ENCODE measurements around the gene PDE6C. TPM values are rescaled to one million over a fixed set of nuclear protein-coding genes. Genes with fewer than 3 reads are reported as not detected.

Gene PDE6C
- total and polyA plus RNA-seq, 2 of the 4 experiments (the other 2 are of a cell fraction) = not detected

DNA sequence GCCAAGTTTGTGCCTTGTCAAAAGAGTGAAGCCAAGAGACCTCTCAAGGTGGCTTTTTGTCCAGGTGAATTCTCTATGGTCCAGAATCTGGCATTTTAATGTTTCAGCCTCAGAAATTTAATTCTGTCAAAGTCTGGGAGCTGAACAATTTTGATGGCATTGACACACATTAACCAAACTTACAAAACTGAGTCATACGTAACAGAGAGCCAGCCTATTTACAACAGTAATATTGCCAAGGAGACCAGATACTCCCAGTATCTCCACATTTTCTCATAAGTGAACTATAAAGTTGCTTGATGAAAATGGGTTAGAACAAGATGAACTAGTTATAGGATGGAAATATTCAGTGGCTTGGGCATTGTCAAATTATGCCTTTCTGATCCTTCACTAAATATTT lies 43.8 kb downstream of the PDE6C start:
- POLR2A ChIA-PET (ENCODE audit: unreplicated experiment) = no interaction called here
- Histone ChIP-seq H4K20me1 (ENCODE audit: insufficient read depth, low read length) (no peaks in the 10 kb centered on the region), H4K5ac (ENCODE audit: low read depth, low read length) (no peak overlapping the region), H3K79me1 (ENCODE audit: low read depth in 1 of 2, low read length in 2 of 2) (no peaks in the 10 kb centered on the region), H2AK9ac (replicated peaks; ENCODE audit: low read depth, low read length, poor library complexity) (no peak overlapping the region), H3K4ac (ENCODE audit: low read depth, low read length) (no peak overlapping the region), H2AK5ac (ENCODE audit: low read depth, low read length) (no peak overlapping the region), H3K36me3 (ENCODE audit: control insufficient read depth, insufficient read depth, low read length) (0 out of 2 replicates have a peak, but pooled peaks cover 3% of the 10 kb centered on the region), H3K27ac (ENCODE audit: insufficient read depth, low read length) (no peak overlapping the region), H3K27me3 (ENCODE audit: control insufficient read depth, insufficient read depth, low read length) (no peaks in the 10 kb centered on the region), H3K9ac (ENCODE audit: low read depth, low read length) (no peak overlapping the region), H3K14ac (replicated peaks; ENCODE audit: low read depth, low read length) (no peak overlapping the region), H2BK120ac (ENCODE audit: low read depth, low read length) (no peak overlapping the region), H3K9me3 (ENCODE audit: control insufficient read depth, insufficient read depth, low read length) (no peaks in the 10 kb centered on the region), H3K18ac (ENCODE audit: low read depth, low read length) (no peak overlapping the region), H3K9me1 (ENCODE audit: insufficient read depth, low read length) (no peaks in the 10 kb centered on the region), H2AFZ (replicated peaks; ENCODE audit: low read length, poor library complexity) (no peak overlapping the region), H3K23ac (ENCODE audit: low read depth, low read length) (no peak overlapping the region), H3K56ac (ENCODE audit: extremely low read depth, insufficient read depth, low read length) (no peak overlapping the region), H2BK15ac (ENCODE audit: low read depth, low read length) (no peak overlapping the region), H4K91ac (ENCODE audit: insufficient read depth, low read depth, low read length) (no peak overlapping the region), H2BK5ac (ENCODE audit: low read depth, low read length, poor library complexity, severe bottlenecking) (no peak overlapping the region), H3K4me1 (ENCODE audit: control insufficient read depth, insufficient read depth, low read length) (no peaks in the 10 kb centered on the region), H3K4me2 (ENCODE audit: low read depth, low read length) (no peak overlapping the region), H2BK20ac (ENCODE audit: low read depth, low read length) (no peak overlapping the region), H3K4me3 (ENCODE audit: insufficient read depth, low read depth, low read length) (no peak overlapping the region), H4K8ac (ENCODE audit: low read depth in 2 of 2, low read length in 2 of 2) (no peak overlapping the region)
- WGBS, 2 experiments (ENCODE audit: extremely low coverage in 2 of 2, insufficient read length in 1 of 2) = no CpG with 5 or more reads among the region's 1 CpG
- no TSS peak for BruUV-seq (replicated peaks)
- intact Hi-C loops (cut with micrococcal nuclease) = no loop called here
- dilution Hi-C loops (cut with HindIII; ENCODE audit: low sequenced_read_pairs, unreplicated experiment) = no loop called here
- in situ Hi-C loops (cut with MboI; ENCODE audit: low sequenced_read_pairs) = no loop called here
- DNase-seq (no peak), ATAC-seq (ENCODE audit: low read depth) (no peak)
- TF ChIP-seq RFX5 (IDR thresholded peaks at IDR 0.05; ENCODE audit: low read depth, low read length) = no peak
- TF ChIP-seq, protein P1, sequence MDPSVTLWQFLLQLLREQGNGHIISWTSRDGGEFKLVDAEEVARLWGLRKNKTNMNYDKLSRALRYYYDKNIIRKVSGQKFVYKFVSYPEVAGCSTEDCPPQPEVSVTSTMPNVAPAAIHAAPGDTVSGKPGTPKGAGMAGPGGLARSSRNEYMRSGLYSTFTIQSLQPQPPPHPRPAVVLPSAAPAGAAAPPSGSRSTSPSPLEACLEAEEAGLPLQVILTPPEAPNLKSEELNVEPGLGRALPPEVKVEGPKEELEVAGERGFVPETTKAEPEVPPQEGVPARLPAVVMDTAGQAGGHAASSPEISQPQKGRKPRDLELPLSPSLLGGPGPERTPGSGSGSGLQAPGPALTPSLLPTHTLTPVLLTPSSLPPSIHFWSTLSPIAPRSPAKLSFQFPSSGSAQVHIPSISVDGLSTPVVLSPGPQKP (IDR thresholded peaks at IDR 0.05; ENCODE audit: borderline replicate concordance, low read depth, low read length) = no peak
- TF ChIP-seq, protein P2, sequence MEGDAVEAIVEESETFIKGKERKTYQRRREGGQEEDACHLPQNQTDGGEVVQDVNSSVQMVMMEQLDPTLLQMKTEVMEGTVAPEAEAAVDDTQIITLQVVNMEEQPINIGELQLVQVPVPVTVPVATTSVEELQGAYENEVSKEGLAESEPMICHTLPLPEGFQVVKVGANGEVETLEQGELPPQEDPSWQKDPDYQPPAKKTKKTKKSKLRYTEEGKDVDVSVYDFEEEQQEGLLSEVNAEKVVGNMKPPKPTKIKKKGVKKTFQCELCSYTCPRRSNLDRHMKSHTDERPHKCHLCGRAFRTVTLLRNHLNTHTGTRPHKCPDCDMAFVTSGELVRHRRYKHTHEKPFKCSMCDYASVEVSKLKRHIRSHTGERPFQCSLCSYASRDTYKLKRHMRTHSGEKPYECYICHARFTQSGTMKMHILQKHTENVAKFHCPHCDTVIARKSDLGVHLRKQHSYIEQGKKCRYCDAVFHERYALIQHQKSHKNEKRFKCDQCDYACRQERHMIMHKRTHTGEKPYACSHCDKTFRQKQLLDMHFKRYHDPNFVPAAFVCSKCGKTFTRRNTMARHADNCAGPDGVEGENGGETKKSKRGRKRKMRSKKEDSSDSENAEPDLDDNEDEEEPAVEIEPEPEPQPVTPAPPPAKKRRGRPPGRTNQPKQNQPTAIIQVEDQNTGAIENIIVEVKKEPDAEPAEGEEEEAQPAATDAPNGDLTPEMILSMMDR (conservative IDR thresholded peaks at IDR 0.05; ENCODE audit: low read depth, low read length) = no peak
- TF ChIP-seq CHD1 (IDR thresholded peaks at IDR 0.05; ENCODE audit: low read depth, low read length) = no peak
- TF ChIP-seq, protein P3, sequence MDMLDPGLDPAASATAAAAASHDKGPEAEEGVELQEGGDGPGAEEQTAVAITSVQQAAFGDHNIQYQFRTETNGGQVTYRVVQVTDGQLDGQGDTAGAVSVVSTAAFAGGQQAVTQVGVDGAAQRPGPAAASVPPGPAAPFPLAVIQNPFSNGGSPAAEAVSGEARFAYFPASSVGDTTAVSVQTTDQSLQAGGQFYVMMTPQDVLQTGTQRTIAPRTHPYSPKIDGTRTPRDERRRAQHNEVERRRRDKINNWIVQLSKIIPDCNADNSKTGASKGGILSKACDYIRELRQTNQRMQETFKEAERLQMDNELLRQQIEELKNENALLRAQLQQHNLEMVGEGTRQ (IDR thresholded peaks at IDR 0.05; ENCODE audit: low read depth, low read length) = no peak
- TF ChIP-seq BHLHE40 (IDR thresholded peaks at IDR 0.05; ENCODE audit: low read depth, low read length) = no peak
- TF ChIP-seq FOS (IDR thresholded peaks at IDR 0.05; ENCODE audit: low read depth, low read length) = no peak
- no peak for TF ChIP-seq NFE2L2 (IDR thresholded peaks at IDR 0.05; ENCODE audit: low read depth, low read length)
- no peak for TF ChIP-seq MAFK (IDR thresholded peaks at IDR 0.05; ENCODE audit: low read depth, low read length)
- CTCF ChIA-PET = interaction anchor here (1.0 kb wide), 1 partner anchor 145 kb away, joined by 3 read pairs; no protein-coding TSS in a partner anchor
